ENCODE measurements around the gene PXDC1. TPM values are rescaled to one million over a fixed set of nuclear protein-coding genes. Genes with fewer than 3 reads are reported as not detected.

The PXDC1 gene
- total RNA-seq, 4 donors from 2014 or later = 111 to 232 (median 165) TPM

- Histone ChIP-seq H3K4me1 (peaks cover 0 to 6% (median 0%) of the 10 kb centered on the region in 4 donors), H3K27me3 (no peaks in the 10 kb centered on the region), H3K4me3 (no peak overlapping the region), H3K27ac (replicated peaks in 1 of 4) (no peak overlapping the region), H3K9me3 (no peaks in the 10 kb centered on the region), H3K36me3 (no peaks in the 10 kb centered on the region)
- DNase-seq (ENCODE audit: extremely low spot score) = no peak
- 97% methylated on average over 6 of the region's 6 CpGs for WGBS
- intact Hi-C loops (cut with DNase I) = no loop called here
- TF ChIP-seq CTCF (IDR thresholded peaks at IDR 0.05) (no peak), POLR2A (IDR thresholded peaks at IDR 0.05; ENCODE audit: low read depth) (no peak), POLR2AphosphoS5 (IDR thresholded peaks at IDR 0.05) (no peak), EP300 (IDR thresholded peaks at IDR 0.05) (no peak)
Observed at GRCh38 chr6:3779574-3779849, 28.0 kb upstream of the PXDC1 start.

DNA sequence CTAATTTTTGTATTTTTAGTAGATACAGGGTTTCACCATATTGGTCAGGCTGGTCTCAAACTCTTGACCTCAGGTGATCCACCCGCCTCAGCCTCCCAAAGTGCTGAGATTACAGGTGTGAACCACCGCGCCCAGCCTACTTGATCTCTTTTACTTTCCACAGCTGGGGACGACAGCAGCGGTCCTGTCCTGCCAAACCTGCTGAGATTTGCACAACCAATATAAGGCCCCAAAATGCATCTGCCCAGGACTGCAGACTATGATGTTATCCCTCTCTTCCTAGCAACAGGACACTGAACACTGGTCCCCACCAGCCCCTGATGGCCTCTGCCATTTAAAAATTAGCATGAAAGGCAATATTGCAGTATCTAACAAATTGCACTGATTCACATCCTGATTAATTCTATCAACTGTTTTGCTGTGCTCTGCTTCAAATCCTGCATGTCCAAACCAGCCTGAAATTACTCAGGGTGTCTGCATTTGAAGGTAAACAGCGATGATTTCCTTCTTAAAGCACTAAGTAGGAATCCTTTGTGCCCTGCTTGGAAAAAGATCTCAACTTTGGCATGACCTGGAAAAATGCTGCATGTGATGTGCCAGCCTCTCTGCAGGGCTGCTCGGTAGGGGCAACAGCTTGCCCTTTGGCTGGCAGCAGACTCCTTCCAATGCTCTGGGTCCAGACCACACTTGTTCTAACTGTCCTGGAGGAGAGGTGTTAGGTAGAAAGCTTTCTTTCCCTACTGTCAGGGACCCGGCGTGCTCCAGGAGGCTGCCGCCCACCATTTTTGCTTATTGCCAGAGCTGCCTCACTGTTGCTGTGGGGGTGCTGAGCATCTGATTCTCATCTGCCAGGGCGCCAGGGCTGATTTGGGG lies 27.4 kb upstream of the PXDC1 start:
- Histone ChIP-seq H3K27me3 (no peaks in the 10 kb centered on the region), H3K4me3 (no peak overlapping the region), H3K27ac (replicated peaks in 1 of 4) (no peak overlapping the region), H3K36me3 (no peaks in the 10 kb centered on the region), H3K4me1 (peaks cover 0 to 8% (median under 1%) of the 10 kb centered on the region in 4 donors), H3K9me3 (no peaks in the 10 kb centered on the region)
- WGBS = 93% methylated on average over 8 of the region's 11 CpGs
- no peak for DNase-seq (ENCODE audit: extremely low spot score)
- TF ChIP-seq EP300 (IDR thresholded peaks at IDR 0.05) (no peak), CTCF (IDR thresholded peaks at IDR 0.05) (no peak), POLR2AphosphoS5 (IDR thresholded peaks at IDR 0.05) (no peak), POLR2A (IDR thresholded peaks at IDR 0.05; ENCODE audit: low read depth) (no peak)
- intact Hi-C loops (cut with DNase I) = no loop called here

DNA sequence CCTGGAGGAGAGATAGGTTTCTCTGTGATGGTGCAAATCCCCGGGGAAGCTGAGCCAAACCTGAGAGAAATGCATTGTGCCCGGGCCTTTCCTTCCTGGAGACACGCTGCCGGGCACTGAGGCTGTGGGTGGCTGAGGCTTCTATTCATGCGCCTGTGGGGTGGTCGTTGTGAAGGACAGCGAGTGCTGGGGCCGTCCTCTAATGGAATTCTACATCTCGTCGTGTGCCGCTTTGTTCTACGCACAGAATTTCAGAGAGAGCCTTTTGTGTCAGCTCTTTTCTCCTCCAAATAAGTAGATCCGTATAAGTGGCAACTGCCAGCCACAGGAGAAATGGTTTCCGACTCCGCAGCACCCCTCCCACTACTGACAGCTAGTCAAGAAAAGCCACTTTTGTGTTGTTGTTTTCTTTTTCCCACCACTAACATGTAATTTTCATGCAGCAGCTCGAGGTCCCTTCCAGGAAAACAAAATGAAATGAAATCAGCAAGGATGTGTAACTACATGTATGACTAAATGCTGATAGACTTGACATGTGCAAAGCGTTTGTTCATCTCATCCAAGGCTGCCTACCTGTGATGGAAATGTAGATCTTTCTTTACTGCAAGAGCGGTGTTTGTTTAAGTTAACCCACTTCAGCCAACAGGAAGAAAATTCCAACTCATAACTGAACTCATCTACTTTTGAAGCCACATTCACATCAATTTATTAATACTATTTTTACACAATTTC lies 26.4 kb upstream of the PXDC1 start:
- 85% methylated on average over 18 of the region's 18 CpGs for WGBS
- TF ChIP-seq CTCF (IDR thresholded peaks at IDR 0.05) (no peak), POLR2A (IDR thresholded peaks at IDR 0.05; ENCODE audit: low read depth) (no peak), EP300 (IDR thresholded peaks at IDR 0.05) (no peak), POLR2AphosphoS5 (IDR thresholded peaks at IDR 0.05) (no peak)

GRCh38 chr6:3776881-3777507 lies 25.5 kb upstream of the PXDC1 start:
- Histone ChIP-seq H3K9me3 (no peaks in the 10 kb centered on the region), H3K27ac (replicated peaks in 1 of 4) (no peak overlapping the region), H3K36me3 (no peaks in the 10 kb centered on the region), H3K4me3 (no peak overlapping the region), H3K4me1 (peaks cover 0 to 7% (median 5%) of the 10 kb centered on the region in 4 donors), H3K27me3 (no peaks in the 10 kb centered on the region)
- TF ChIP-seq EP300 (IDR thresholded peaks at IDR 0.05) (no peak), POLR2AphosphoS5 (IDR thresholded peaks at IDR 0.05) (no peak)
- 95% methylated on average over 6 of the region's 6 CpGs for WGBS
- DNase-seq (ENCODE audit: extremely low spot score) = no peak
- intact Hi-C loops (cut with DNase I) = no loop called here

More for the DNA sequence above, 26.4 kb upstream of the PXDC1 start:
- Histone ChIP-seq H3K4me1 (peaks cover 0 to 11% (median 5%) of the 10 kb centered on the region in 4 donors), H3K9me3 (no peaks in the 10 kb centered on the region), H3K27me3 (no peaks in the 10 kb centered on the region), H3K27ac (replicated peaks in 1 of 4) (no peak overlapping the region), H3K4me3 (no peak overlapping the region), H3K36me3 (no peaks in the 10 kb centered on the region)
- DNase-seq (ENCODE audit: extremely low spot score) = no peak
- intact Hi-C loops (cut with DNase I) = no loop called here

DNA sequence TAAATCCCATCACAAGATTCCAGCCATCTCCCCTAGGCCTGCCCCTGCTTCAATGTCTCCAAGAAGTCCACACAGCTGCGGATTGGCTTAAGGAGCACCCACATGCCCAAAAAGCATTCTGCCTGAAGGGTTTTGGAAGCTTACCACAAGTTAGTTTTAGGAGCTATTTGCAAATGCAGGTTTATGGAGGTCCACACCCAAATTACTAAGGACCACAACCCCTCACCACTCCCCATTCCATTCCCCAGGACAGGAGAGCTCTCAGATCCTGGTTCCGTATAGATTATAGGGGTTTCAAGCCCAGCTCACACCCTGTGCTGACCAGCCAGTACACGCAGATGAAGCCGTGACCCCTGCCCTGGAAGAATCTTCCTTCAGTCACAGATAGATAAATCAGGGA lies 24.3 kb upstream of the PXDC1 start:
- 97% methylated on average over 4 of the region's 4 CpGs for WGBS

More for the DNA sequence above, 24.3 kb upstream of the PXDC1 start:
- no peak for TF ChIP-seq POLR2A (IDR thresholded peaks at IDR 0.05; ENCODE audit: low read depth)
- TF ChIP-seq EP300 (IDR thresholded peaks at IDR 0.05) = no peak
- no peak for TF ChIP-seq CTCF (IDR thresholded peaks at IDR 0.05)
- no peak for TF ChIP-seq POLR2AphosphoS5 (IDR thresholded peaks at IDR 0.05)
- H3K9me3 ChIP-seq = no peaks in the 10 kb centered on the region
- H3K27me3 ChIP-seq = no peaks in the 10 kb centered on the region
- peaks cover 0 to 7% (median 5%) of the 10 kb centered on the region in 4 donors for H3K4me1 ChIP-seq
- intact Hi-C loops (cut with DNase I) = no loop called here
- H3K36me3 ChIP-seq = no peaks in the 10 kb centered on the region
- H3K27ac ChIP-seq (replicated peaks in 1 of 4) = no peak overlapping the region
- no peak for DNase-seq (ENCODE audit: extremely low spot score)
- H3K4me3 ChIP-seq = no peak overlapping the region

All from esophagus muscularis mucosa (tissue), 4 donors.